Inflammatory macrophage (primary cell): Measurements from ENCODE around the gene NDUFA7.
"Not testable (repeated sequence)": the region's sequence is repeated elsewhere in the genome, so short reads cannot be mapped to it uniquely, and the experiment has no call there.

Experiments
- DNase-seq, 2 donors: peaks; one replicate each; pipeline ENCODE4 v3.0.0-alpha.2; 2020 to 2022

Gene NDUFA7

DNA sequence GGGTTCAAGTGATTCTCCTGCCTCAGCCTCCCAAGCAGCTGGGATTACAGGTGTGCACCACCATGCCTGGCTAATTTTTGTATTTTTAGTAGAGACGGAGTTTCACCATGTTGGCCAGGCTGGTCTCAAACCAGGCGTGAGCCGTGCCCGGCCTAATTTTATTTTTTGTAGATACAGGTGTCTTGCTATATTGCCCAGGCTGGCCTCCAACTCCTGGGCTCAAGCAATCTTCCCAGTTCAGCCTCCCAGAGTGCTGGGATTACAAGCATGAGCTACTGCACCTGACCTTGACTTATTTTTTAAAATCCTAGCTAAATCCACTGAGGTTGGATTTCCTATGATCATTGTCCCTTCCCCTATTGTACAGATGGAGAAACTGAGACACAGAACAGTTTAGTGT, 20.3 kb upstream of the NDUFA7 start:
- DNase-seq, result not testable (repeated sequence)

DNA sequence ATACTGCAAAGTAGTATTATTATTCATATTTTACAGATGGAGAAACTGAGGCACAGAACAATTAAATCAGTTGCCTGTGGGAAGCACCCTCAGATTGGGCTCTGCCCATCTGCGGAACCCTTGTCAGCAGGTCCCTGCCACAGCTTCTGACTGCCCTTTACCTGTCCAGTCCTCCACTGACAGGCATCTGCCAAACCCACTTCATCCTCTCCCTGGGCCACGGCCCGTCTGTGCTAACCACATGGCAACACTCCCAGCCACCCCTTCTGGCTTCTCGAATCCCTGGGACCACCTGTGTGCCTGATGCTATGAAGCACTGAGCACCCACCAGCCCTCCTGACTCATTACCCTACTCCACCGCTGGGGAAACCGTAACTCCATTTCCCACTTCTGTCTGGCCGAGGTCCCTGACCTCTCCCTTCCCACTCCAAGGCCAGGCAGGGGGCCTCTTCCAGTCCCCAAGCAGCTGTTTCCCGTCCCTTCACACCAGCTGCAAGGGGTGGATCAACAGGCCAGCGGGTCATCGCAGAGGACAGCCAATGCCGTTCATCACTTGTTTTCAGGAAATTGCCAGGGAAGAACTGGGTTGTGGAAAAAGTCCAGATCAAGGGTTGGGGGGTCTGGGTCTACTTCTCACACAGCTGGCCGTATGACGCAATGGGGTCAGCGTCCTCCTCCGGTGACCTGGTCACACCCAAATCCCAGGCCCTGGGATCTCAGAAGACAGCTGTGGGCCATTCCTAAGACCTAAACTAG, 19.3 kb upstream of the NDUFA7 start:
- no peak for DNase-seq

DNA sequence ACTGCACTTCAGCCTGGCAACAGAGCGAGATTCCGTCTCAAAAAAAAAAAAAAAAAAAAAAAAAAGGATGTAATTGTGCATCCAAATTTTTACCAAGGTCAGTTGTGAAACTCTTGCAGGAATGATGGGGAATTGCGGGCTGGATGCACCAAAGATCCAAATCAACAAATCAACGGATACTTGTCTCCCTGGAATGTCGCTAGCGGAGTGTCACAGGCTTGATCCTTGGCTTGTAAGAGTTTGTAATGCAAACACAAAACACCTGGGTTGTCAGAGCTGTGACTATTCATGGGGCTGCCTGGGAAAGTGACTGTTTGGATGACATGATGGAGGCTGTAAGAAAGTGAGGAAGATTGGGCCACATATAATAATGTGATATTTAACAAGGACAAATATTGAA, 17.7 kb upstream of the NDUFA7 start:
- no peak for DNase-seq

DNA sequence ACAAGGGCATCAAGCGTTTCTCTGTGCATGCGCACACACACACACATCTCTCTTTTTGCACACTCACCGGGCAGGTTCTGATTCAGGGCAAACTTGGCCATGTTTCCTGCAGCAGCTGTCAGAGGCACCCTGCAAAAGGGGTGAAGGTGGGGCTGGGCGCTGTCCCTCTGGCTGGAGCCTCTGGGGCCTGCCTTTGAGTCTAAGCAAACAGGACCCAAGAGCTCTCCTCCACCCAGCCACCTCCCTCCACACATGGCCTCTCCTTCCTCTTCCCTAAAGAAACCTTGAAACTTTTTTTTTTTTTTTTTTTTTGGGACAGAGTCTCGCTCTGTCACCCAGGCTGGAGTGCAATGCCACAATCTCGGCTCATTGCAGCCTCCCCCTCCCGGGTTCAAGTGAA, 16.6 kb upstream of the NDUFA7 start:
- DNase-seq, result no peak

DNA sequence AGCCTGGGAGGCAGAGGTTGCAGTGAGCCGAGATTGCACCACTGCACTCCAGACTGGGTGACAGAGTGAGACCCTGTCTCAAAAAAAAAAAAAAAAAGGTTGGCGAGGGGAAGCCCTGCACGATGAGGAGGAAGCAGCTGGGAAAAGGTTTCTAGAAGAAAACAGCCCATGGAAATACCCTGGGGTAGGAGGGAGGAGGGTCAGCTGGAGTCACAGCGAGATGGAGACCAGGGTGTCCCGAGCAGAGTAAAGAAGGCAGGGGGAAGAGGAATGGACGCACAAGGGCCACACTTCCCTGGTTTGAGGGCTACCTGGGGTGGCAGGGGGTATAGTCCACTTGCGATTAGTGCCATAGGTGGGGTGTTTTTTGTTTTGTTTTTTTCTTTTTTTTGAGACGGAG, 15.5 kb upstream of the NDUFA7 start:
- no peak for DNase-seq

DNA sequence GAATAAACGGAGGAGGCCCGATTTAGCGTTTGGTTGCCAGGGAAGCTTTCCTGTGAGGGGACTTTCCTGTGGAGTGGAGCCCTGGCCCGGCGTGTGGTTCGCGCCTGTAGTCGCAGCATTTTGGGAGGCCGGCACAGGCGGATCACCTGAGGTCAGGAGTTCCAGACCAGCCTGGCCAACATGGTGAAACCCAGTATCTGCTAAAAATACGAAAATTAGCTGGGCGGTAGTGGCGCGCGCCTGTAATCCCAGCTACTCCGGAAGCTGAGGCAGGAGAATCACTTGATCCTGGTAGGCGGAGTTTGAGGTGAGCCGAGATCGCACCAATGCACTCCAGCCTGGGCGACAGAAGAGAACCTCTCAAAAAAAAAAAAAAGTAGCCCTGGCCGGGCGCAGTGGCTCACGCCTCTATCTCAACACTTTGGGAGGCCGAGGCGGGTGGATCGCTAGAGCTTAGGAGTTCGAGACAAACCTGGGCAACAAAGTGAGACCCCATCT, 14.9 kb upstream of the NDUFA7 start:
- peak in 1 of 2 donors; percentile 49 for DNase-seq

DNA sequence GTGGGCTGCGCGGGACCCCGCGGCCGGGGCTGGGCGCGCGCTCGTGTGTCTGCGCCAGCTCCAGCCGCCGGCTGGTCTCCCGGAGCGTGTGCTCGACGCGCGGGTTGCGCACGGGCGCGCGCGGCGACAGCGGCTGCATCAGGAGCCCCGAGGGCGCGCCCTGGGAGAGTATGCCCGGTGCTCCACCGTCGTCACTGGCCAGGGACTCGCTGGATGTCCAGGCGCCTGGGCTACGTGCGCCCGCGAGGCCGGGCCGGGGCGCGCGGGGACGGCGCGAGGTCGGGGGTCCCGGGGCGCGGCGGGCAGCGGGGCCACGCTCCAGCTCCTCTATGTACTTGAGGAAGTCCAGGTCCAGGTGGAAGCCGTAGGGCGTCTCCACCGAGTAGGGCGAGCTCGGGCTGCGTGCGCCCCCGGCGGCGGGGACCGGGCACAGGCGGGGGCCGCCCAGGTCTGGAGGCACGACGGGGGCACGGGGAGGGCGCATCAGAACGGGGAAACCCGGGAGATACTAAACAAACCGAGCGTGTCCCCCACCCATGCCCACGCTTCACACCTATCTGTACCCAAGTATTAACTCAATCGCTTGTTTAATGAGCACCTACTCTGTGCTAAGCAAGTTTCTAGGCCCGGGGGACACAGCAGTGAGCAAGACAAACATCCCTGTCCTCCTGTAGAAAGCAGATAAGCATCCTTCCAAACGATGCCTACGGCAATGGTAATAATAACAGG, 14.3 kb upstream of the NDUFA7 start:
- no peak for DNase-seq

DNA sequence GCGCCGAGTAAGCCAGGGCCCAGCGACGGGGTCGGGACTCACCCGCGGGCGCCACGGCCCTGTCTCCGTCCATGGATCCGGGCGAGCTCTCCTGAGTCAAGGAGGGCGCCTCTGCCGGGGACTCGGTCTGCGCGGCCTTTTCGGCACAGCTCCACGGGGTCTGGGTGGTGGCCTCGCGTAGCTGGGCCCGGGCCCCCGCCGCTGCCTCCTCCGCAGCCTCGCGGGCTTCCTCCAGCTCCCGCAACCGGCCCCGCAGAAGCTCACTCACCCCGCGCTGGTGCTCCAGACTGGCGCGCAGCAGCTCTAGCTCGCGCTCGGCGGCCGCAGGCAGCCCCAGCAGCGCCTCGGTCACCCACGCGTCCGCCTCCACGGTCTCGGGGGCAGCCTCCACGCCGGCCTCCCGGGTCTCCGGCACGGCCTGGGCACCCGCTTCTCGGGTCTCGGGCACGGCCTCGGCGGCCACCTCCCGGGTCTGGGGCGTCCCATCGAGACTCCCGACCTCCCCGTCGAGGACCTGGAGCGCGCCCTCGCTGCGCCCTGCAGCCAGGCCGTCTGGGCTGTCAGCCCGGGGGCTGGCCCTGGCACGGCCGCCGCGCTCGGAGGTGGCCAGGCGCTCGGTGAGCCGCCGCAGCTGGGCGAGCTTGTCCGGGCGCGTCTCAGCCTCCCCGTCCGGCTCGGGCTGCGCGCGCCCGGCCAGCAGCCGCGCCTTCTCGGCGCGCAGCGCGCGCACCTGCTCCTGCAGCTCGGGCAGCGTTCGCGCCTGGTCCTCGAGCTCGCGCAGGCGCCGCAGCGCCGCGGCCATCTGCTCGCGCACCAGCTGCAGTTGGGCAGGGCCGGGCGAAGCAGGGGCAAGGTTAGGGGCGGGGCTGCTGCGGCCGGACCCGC, 13.5 kb upstream of the NDUFA7 start:
- DNase-seq, result peak; percentile 52 to 81

DNA sequence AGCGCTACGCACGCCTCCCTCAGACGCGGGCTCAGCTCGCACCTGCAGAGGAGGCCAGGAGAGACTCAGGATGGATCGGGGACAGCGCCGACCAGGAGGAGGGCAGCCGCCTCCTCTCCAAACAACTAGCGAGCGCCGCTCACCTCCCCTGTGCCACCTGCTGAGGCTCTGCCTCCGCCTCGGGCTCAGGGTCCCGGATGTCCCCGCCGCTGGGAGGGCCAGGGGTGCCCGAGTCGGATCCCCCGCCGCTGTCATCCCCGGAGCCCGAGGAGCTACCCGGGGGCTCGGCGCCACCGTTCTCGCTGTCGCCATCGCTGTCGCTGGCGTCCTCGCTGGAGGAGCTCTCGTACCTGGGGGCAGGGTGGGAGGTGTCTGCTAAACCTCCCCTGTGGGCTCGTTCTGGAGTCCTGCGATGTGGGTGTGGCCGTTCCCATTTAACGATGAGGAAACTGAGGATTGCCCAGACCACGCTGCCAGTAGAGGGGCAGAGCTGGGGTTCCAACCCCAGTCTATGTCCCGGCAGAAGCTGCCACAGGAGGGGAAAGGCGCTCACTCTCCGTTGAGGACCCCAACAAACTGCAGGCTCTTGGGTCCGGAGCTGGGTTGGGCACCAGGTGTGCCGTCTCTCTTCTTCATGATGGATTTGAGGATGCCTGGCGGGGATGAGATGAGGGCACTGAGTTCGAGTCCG, 12.7 kb upstream of the NDUFA7 start:
- no peak for DNase-seq

DNA sequence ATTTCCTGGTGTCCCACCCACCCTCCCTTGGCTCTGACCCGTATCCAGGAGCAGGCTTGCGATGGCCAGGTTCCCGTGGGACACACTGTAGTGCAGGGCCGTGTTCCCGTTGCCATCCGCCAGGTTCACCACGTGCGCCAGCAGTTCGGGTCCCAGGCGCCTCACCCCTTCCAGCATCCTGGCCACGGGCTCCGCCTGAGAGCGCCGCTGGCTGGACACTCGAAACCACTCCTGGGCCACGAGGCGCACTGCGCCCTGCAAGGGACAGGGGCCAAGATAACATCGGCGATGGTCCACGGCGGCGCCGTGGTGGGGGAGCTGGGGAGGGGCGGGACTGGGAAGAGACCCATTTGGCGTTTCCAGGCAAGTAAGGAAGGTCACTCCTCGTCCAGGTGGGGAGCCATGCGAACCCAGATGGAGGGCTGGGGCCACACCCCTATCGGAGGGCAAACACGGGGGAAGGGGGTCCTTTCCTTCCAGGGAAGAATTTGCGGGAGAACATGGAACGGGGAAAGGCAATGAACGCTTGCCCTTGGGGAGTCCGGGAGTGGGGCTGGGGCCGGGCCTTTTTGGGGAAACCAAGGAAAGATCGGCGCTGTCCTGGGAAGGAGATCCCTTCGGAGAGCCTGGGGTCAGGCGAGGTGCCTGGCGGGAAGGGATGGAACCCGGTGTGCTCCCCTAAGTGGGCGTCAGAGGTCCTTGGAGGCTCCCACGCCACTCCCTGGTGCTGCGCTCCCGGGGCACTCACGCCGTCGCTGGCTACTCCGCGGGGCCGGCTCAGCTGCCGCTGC, 12.0 kb upstream of the NDUFA7 start:
- no peak for DNase-seq

DNA sequence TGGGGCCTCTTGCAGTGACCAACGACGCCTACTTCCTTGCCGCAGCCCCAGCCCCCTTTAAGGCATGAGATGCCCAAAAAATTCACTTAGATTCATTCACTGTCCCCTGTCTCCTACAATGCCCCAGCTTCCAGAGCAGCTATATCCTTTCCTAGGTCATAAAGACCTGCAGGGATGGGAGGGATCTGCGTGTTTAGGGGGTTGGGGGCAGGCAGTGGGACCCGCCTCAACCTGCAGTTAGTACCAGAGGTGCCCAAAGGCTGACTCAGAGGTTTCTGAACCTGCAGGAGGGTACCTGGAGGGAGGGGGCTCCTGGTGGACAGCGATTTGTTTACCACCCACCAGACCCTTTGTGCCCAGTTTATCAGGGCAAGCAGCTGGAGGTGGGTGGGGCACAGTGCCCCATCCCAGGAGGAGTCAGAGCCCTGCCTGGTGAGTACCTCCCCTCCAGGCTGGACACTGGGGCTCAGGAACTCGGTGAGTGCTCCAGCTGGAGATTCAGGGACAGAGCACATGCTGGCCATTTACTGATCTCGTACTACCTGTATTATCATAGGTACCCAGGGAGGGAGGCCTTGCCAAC, 10.2 kb upstream of the NDUFA7 start:
- DNase-seq, result no peak

DNA sequence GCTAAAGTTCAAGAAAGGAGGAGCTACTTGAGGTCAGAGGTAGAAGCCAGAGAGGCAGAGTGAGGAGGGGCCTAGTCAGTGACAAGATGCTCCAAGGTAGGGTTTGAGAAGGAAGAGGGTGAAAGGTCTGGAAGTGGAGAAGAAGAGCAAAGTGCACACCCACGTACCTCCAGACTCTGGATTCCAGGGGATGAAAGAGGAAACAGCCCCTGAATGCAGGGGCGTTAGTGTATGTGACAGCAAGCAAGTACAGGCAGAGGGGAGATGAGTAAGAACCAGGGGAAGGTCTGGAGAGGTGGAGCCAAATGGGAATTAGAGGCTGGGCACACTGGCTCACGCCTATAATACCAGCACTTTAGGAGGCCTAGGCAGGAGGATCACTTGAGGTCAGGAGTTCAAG, 8.8 kb upstream of the NDUFA7 start:
- peak; percentile 50 to 70 for DNase-seq

DNA sequence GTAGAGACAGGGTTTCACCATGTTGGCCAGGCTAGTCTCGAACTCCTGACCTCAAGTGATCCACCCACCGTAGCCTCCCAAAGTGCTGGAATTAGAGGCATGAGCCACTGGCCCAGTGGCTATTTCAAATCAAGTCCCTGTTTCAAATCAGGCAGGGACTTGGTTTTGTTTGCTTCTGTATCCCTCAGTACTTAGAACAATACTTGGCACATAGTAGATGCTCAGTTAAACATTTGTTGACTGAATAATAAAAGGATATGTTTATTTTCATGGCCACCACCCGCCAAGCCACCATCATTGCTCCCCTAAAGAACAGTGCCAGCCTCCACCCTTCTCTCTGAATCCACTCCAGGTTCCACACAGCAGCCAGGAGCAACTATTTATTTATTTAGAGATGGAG, 4.3 kb upstream of the NDUFA7 start:
- DNase-seq, result no peak

DNA sequence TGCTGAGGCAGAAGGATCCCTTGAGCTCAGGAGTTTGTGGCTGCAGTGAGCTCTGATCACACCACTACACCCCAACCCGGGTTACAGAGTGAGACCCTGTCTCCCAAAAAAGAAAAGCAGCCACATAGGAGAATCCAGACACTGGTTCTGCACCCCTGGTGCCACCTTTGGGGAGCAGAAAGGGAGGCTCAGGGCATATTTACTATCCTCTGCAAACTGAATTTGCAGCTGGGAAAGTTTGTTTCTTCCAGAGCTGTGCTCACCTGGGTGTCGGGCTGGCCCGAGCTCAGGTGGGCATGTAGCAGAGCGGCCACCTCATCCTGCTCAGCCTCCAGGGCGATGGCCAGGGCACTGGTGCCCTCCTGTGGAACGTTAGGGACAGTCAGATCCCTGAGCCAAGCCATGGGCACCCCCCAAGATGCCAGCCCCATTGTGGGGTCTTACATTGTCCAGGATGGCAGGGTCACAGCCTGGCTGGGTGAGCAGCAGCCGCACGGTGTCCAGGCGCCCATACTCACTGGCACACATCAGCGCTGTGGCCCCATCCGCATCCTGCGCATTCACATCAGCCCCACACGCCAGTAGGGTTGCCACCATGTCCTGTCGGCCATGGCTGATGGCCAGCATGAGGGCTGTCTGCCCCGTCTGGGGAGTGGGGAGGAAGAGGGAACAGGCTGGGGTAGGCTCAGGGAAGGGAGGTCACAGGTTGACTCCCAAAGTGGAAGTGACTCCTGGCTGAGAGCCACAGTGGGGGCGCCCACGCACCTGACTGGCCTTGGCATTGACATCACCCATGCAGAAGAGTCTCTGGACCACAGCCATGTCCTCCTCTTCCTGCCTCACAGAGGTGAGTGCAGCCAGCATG, 3.2 kb upstream of the NDUFA7 start:
- peak; percentile 30 to 66 for DNase-seq

DNA sequence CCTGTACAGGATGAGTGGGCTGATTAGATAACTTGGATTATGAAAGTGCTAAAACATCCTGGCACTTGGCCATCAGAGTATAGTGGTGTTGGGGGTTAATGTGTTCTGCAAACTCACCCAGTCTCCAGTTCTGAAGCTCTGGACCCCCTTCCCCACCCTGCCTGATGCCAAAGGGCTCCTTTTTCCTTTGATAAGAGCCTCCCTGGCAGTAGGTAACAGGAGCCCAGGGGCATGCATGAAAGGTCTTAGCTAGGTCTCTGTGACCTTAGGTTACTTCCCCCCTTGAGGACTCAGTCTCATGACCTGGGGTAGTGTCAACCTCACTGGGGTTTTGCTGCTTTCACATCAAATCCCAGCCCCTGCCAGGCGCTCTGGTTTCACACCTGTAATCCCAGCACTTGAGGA, 2.6 kb upstream of the NDUFA7 start:
- DNase-seq, result no peak

DNA sequence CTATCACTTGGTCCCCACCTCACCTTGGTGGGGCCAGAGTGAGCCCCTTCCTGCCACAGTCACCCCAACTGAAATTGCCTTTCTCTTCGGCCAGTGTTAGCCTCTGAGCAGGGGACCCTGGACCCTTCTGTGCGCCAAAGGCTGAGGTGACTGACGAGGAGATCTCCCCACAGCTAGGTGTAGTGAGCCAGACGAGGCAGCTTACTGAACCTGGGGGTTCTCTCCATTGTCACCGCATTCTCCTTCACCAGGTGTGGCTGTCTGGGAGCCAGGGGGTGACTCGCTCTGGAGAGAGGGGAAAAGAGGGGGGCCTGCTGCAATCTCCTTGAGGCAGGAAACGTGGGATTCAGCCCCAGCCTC, 1.4 kb upstream of the NDUFA7 start:
- no peak for DNase-seq

DNA sequence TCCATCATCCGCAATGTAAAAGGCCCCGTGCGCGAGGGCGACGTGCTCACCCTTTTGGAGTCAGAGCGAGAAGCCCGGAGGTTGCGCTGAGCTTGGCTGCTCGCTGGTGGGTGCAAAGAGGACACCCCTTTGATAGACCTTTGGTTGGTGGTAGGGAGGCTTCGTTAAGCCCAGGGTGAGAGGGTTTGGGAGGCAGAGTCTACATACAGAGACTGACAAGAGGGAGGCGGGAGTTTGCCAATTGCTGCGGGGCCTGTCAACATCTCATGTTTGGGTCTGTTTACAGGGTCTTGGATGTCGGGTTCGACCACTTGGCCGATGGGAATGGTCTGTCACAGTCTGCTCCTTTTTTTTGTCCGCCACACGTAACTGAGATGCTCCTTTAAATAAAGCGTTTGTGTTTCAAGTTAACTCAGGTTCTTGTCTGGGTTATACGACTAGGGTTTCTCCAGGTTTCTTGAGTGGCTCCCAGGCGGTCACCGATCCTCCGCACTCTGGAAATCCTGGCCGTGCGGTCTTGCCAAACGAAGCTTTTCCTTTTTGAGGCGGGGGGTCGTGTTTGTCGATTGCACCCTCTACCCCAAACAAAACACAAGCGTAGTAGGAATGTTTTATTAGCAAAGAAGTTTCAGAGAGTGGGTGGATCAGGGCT, 937 bp upstream of the NDUFA7 start:
- DNase-seq, result no peak

DNA sequence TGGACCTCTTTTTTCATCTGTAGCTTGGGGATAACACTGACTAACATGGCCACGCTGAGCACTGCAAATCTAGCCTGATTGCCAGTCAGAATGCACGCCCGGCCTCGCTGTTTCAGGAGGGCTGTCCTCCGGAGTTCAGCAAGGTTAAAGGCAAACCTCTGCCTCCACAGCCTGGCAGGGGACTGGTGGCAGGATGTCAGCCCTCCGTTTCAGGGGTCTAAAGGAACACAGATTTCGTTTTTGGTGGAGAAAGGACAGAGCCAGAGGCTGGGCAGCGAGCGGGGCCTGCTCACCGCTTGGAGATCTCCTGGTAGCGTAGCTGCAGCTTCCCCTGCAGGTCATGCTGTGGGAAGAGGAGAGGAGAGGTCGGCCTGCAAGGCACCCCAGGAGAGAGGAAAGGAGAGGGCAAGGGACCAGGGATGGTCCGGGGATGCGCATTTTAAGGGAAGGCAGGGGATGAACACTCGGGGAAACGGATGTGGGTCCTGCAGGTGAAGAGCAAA, 560 bp downstream of the NDUFA7 start:
- DNase-seq, result peak in 1 of 2 donors; percentile 15

DNA sequence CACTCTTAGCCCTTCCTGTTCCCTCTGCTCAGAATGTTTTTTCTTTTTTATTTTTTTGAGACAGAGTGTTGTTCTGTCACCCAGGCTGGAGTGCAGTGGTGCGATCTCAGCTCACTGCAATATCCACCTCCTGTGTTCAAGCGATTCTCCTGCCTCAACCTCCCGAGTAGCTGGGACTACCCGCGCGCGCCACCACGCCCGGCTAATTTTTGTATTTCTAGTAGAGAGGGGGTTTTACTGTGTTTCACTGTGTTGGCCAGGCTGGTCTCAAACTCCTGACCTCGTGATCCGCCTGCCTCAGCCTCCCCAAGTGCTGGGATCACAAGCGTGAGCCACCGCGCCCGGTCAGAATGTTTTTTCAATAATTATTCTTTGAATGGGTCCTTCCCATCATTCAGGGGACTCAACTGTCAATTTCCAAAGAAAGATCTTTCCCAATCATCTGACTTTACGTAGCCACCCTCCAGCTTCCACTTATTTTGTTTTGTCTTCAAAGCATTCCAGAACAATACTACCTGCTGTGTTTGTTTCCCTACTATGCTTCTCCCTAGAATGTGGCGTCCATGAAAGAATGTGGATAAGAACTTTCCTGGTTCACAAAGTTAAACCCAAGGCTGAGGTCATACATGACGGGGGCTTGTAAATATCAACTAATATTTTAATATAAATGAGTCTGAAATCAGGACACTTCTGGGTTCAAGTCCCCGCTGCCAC, 1.2 kb downstream of the NDUFA7 start:
- DNase-seq, result no peak
